GM12878 (cell line): ENCODE measurements around the gene FAN1. TPM values are rescaled to one million over a fixed set of nuclear protein-coding genes. Genes with fewer than 3 reads are reported as not detected.

Experiments
- ATAC-seq: fragments of 200-7000 bp; cut with Tn5 transposase; 3 replicates; pipeline ENCODE4 v1.9.1; 2020; ENCODE audit warnings: mild to moderate bottlenecking, moderate library complexity
- BruUV-seq: library from RNA; stranded (reverse); fragments of 400-500 nt; replicated peaks from 2 replicates; lab custom pipeline; 2021; lab: Mats Ljungman, UMichigan
- CTCF ChIA-PET: fragments of 300-600 bp; sonication (Branson Sonifier 250); formaldehyde crosslinking; extraction: SDS; loops from one replicate; lab custom pipeline; 2021; ENCODE audit warnings: inconsistent platforms; lab: Yijun Ruan, JAX
- POLR2A ChIA-PET: fragments of 350-600 bp; formaldehyde crosslinking; extraction: SDS; loops from one replicate; lab custom pipeline; 2021; ENCODE audit warnings: inconsistent platforms; lab: Charles Lee
- RAD21 ChIA-PET: fragments of 300-600 bp; sonication (Branson Sonifier 250); formaldehyde crosslinking; loops from one replicate; lab custom pipeline; 2023; ENCODE audit warnings: antibody characterized with exemption; ENCODE audit not compliant: unreplicated experiment; lab: Charles Lee
- SMC1A ChIA-PET: fragments of 300-600 bp; sonication (Branson Sonifier 250); formaldehyde crosslinking; loops from one replicate; lab custom pipeline; 2023; ENCODE audit not compliant: unreplicated experiment, uncharacterized antibody; lab: Charles Lee
- DNase-seq: peaks from one replicate; pipeline ENCODE4 v3.0.0-alpha.2; 2011; ENCODE audit warnings: low read depth, low spot score
- FAIRE-seq: peaks from 3 replicates; lab custom pipeline; 2011; peaks lifted over from hg19 to GRCh38; lab: Jason Lieb, UNC
- H2AFZ ChIP-seq: 2 replicates; pipeline ENCODE4 v1.6.0; 2011; ENCODE audit warnings: low read depth, low read length, control low read depth; ENCODE audit not compliant: control insufficient read depth
- H3K27ac ChIP-seq: 2 replicates; pipeline ENCODE4 v1.5.1; 2011; ENCODE audit warnings: control low read depth; ENCODE audit not compliant: control insufficient read depth, insufficient read depth
- H3K27me3 ChIP-seq, 2 experiments: replicated peaks in 1 of 2; 2 replicates each; pipeline versions ENCODE4 v1.6.0 to v1.6.1; 2011; ENCODE audit warnings: low read length in 1 of 2; ENCODE audit not compliant: control insufficient read depth in 2 of 2, insufficient read depth in 2 of 2
- H3K36me3 ChIP-seq, 2 experiments: 2 replicates each; pipeline ENCODE4 v1.5.1; 2011; ENCODE audit warnings: low read length in 1 of 2; ENCODE audit not compliant: control insufficient read depth in 2 of 2, insufficient read depth in 2 of 2
- H3K4me1 ChIP-seq: 2 replicates; pipeline ENCODE4 v1.6.1; 2011; ENCODE audit warnings: mild to moderate bottlenecking, low read length, moderate library complexity, mixed read lengths; ENCODE audit not compliant: control insufficient read depth, insufficient read depth
- H3K4me2 ChIP-seq: 2 replicates; pipeline ENCODE4 v1.6.0; 2011; ENCODE audit warnings: control low read depth; ENCODE audit not compliant: control insufficient read depth, insufficient read depth
- H3K4me3 ChIP-seq: fragments of 200-600 bp; sonication (generic); 2 replicates; pipeline ENCODE4 v1.5.1; 2016
- H3K79me2 ChIP-seq: 2 replicates; pipeline ENCODE4 v1.6.0; 2011; ENCODE audit warnings: low read length; ENCODE audit not compliant: control insufficient read depth, insufficient read depth
- H3K9ac ChIP-seq: 2 replicates; pipeline ENCODE4 v1.8.0; 2011; ENCODE audit warnings: low read length, control low read depth, mixed read lengths; ENCODE audit not compliant: control insufficient read depth, insufficient read depth
- H3K9me3 ChIP-seq: replicated peaks from 3 replicates; pipeline ENCODE4 v1.5.1; 2011; ENCODE audit warnings: mild to moderate bottlenecking, low read length; ENCODE audit not compliant: control insufficient read depth, insufficient read depth
- H4K20me1 ChIP-seq: 2 replicates; pipeline ENCODE4 v1.6.0; 2011; ENCODE audit not compliant: control insufficient read depth, insufficient read depth
- CREB1 ChIP-seq: IDR thresholded peaks from 2 replicates; pipeline ENCODE4 v1.6.1; 2012; ENCODE audit warnings: low read depth, mild to moderate bottlenecking, inconsistent platforms
- MTA2 ChIP-seq: fragments of 450-650 bp; IDR thresholded peaks from 2 replicates; pipeline ENCODE4 v1.6.1; 2016; ENCODE audit warnings: low read depth, mild to moderate bottlenecking, moderate library complexity
- POLR2AphosphoS2 ChIP-seq: IDR thresholded peaks from 2 replicates; pipeline ENCODE4 v1.6.1; 2011; ENCODE audit warnings: low read depth, mild to moderate bottlenecking, low read length, improper control_type of control experiment, moderate library complexity
- RFX5 ChIP-seq: IDR thresholded peaks from 2 replicates; pipeline ENCODE4 v1.6.1; 2011; ENCODE audit warnings: low read depth, low read length, improper control_type of control experiment
- SMC3 ChIP-seq: IDR thresholded peaks from 2 replicates; pipeline ENCODE4 v1.6.1; 2011; ENCODE audit warnings: low read length, improper control_type of control experiment, borderline replicate concordance
- SUPT20H ChIP-seq: IDR thresholded peaks from 2 replicates; pipeline ENCODE4 v1.6.1; 2011; ENCODE audit warnings: low read depth, mild to moderate bottlenecking, low read length, moderate library complexity, borderline replicate concordance; ENCODE audit not compliant: control insufficient read depth
- TBL1XR1 ChIP-seq: IDR thresholded peaks from 2 replicates; pipeline ENCODE4 v1.6.1; 2012; ENCODE audit warnings: low read depth, low read length, improper control_type of control experiment
- WGBS: methylation state at CpG from one replicate; pipeline ENCODE4 v1.1.6; 2016; ENCODE audit warnings: low lambda C conversion rate; ENCODE audit not compliant: insufficient replicate concordance, insufficient coverage; ENCODE audit errors: missing lambda C conversion rate; 5-methylcytosine and 5-hydroxymethylcytosine counted together
- in situ Hi-C: fragments of 300-500 bp; cut with MboI; formaldehyde crosslinking; loops from 9 replicates; pipeline ENCODE4 v1.14.3; 2018; ENCODE audit warnings: mixed read lengths
- intact Hi-C: fragments of 100-400 bp; cut with micrococcal nuclease; formaldehyde crosslinking; loops from one replicate; pipeline ENCODE4 v1.14.2; 2022; ENCODE audit not compliant: unreplicated experiment
- polyA plus RNA-seq, 11 experiments: library from polyadenylated mRNA; depleted of rRNA in 4 of 11; unstranded in 6 of 11; stranded (reverse) in 5 of 11; fragments of >200 nt; fragmentation: Nextera tagmentation in 4 of 11; fragmentation: Illumina TruSeq in 1 of 11; extraction: Ambion mirVana in 4 of 11; extraction: Trizol in 1 of 11; gene quantifications; 1 replicate in 1 of 11; 2 replicates in 10 of 11; pipeline versions ENCODE4 v1.2.1 to v1.2.3, GENCODE V29; 2011 to 2016; ENCODE audit warnings: inconsistent platforms in 2 of 11, missing spikeins in 2 of 11, low read depth in 1 of 11
- total RNA-seq, 4 experiments: library from RNA; depleted of rRNA in 3 of 4; stranded (reverse); fragments of >200 nt in 3 of 4; fragmentation: Illumina TruSeq in 1 of 4; extraction: Trizol in 1 of 4; gene quantifications; 2 replicates each; pipeline versions ENCODE4 v1.2.1 to v1.2.3, GENCODE V29; 2013 to 2021
- TF ChIP-seq, protein P1 (sequence below): fragments of 450-650 bp; formaldehyde crosslinking; IDR thresholded peaks from 2 replicates; pipeline ENCODE4 v1.4.0; 2022; ENCODE audit warnings: mild to moderate bottlenecking, moderate library complexity
- TF ChIP-seq, protein P2 (sequence below): fragments of 450-650 bp; IDR thresholded peaks from 2 replicates; pipeline ENCODE4 v1.6.1; 2017; ENCODE audit warnings: mild to moderate bottlenecking, moderate library complexity

The FAN1 gene
- total and polyA plus RNA-seq, 10 of the 15 experiments (the other 5 are each of a cell fraction or from before 2014, with no cell fraction given): 0.55 to 18.6 (median 12.6) TPM

DNA sequence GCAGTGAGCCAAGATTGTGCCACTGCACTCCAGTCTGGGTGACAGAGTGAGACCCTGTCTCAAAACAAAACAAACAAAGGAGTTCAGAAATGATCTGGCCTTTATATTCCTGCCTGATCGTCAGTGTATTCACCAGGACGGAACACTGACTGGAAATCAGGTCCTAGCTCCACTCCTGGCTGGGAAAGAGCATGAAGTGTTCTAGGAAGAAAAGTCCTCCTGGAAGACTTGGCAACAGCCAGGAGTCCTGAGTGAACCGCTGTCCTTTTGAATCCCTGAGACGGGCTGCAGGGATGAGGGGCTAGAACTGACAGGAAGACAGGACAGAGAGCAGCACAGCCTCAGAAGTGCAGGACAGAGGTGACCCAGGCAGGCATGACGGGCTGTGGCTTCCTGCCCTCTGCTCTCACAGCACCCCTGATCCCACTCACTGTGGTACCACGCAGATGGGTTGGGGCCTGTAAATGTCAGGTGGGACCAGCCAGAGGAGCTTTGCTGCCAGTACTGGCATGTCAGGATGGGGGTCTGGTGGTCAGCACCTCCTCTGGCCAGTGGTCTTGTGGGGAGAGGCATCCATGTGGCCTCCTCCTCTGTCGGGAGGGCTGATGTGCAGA lies 23.5 kb downstream of the FAN1 start:
- ChIA-PET CTCF (no interaction called here), POLR2A (no interaction called here), RAD21 (no interaction called here), SMC1A (no interaction called here)
- Histone ChIP-seq H3K4me3 (no peak overlapping the region), H3K4me2 (no peak overlapping the region), H3K4me1 (peaks cover 6% of the 10 kb centered on the region), H2AFZ (no peak overlapping the region), H3K27me3 (no peaks in the 10 kb centered on the region), H3K79me2 (no peaks in the 10 kb centered on the region), H3K9me3 (no peaks in the 10 kb centered on the region), H4K20me1 (no peaks in the 10 kb centered on the region), H3K36me3 (peaks cover 16 to 17% of the 10 kb centered on the region in 2 experiments), H3K27ac (no peak overlapping the region), H3K9ac (no peak overlapping the region)
- in situ Hi-C loops (no loop called here), intact Hi-C loops (no loop called here)
- ATAC-seq: no peak
- FAIRE-seq: no peak
- TF ChIP-seq SMC3: no peak
- no peak for TF ChIP-seq POLR2AphosphoS2
- TF ChIP-seq, protein P1, sequence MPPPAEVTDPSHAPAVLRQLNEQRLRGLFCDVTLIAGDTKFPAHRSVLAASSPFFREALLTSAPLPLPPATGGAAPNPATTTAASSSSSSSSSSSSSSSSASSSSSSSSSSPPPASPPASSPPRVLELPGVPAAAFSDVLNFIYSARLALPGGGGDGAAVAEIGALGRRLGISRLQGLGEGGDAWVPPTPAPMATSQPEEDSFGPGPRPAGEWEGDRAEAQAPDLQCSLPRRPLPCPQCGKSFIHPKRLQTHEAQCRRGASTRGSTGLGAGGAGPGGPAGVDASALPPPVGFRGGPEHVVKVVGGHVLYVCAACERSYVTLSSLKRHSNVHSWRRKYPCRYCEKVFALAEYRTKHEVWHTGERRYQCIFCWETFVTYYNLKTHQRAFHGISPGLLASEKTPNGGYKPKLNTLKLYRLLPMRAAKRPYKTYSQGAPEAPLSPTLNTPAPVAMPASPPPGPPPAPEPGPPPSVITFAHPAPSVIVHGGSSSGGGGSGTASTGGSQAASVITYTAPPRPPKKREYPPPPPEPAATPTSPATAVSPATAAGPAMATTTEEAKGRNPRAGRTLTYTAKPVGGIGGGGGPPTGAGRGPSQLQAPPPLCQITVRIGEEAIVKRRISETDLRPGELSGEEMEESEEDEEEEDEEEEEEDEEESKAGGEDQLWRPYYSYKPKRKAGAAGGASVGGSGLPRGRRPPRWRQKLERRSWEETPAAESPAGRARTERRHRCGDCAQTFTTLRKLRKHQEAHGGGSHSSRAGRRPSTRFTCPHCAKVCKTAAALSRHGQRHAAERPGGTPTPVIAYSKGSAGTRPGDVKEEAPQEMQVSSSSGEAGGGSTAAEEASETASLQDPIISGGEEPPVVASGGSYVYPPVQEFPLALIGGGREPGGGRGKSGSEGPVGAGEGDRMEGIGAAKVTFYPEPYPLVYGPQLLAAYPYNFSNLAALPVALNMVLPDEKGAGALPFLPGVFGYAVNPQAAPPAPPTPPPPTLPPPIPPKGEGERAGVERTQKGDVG: no peak
- TF ChIP-seq TBL1XR1: no peak
- no peak for TF ChIP-seq RFX5
- no peak for TF ChIP-seq MTA2
- no peak for TF ChIP-seq CREB1
- TF ChIP-seq SUPT20H: no peak
- TF ChIP-seq, protein P2, sequence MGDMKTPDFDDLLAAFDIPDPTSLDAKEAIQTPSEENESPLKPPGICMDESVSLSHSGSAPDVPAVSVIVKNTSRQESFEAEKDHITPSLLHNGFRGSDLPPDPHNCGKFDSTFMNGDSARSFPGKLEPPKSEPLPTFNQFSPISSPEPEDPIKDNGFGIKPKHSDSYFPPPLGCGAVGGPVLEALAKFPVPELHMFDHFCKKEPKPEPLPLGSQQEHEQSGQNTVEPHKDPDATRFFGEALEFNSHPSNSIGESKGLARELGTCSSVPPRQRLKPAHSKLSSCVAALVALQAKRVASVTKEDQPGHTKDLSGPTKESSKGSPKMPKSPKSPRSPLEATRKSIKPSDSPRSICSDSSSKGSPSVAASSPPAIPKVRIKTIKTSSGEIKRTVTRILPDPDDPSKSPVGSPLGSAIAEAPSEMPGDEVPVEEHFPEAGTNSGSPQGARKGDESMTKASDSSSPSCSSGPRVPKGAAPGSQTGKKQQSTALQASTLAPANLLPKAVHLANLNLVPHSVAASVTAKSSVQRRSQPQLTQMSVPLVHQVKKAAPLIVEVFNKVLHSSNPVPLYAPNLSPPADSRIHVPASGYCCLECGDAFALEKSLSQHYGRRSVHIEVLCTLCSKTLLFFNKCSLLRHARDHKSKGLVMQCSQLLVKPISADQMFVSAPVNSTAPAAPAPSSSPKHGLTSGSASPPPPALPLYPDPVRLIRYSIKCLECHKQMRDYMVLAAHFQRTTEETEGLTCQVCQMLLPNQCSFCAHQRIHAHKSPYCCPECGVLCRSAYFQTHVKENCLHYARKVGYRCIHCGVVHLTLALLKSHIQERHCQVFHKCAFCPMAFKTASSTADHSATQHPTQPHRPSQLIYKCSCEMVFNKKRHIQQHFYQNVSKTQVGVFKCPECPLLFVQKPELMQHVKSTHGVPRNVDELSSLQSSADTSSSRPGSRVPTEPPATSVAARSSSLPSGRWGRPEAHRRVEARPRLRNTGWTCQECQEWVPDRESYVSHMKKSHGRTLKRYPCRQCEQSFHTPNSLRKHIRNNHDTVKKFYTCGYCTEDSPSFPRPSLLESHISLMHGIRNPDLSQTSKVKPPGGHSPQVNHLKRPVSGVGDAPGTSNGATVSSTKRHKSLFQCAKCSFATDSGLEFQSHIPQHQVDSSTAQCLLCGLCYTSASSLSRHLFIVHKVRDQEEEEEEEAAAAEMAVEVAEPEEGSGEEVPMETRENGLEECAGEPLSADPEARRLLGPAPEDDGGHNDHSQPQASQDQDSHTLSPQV: no peak
- 83% methylated on average over 7 of the region's 7 CpGs for WGBS
- BruUV-seq: no TSS peak
- DNase-seq: no peak
